ENCODE results near the gene LGALS3BP.

LGALS3BP gene, protein sequence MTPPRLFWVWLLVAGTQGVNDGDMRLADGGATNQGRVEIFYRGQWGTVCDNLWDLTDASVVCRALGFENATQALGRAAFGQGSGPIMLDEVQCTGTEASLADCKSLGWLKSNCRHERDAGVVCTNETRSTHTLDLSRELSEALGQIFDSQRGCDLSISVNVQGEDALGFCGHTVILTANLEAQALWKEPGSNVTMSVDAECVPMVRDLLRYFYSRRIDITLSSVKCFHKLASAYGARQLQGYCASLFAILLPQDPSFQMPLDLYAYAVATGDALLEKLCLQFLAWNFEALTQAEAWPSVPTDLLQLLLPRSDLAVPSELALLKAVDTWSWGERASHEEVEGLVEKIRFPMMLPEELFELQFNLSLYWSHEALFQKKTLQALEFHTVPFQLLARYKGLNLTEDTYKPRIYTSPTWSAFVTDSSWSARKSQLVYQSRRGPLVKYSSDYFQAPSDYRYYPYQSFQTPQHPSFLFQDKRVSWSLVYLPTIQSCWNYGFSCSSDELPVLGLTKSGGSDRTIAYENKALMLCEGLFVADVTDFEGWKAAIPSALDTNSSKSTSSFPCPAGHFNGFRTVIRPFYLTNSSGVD

DNA sequence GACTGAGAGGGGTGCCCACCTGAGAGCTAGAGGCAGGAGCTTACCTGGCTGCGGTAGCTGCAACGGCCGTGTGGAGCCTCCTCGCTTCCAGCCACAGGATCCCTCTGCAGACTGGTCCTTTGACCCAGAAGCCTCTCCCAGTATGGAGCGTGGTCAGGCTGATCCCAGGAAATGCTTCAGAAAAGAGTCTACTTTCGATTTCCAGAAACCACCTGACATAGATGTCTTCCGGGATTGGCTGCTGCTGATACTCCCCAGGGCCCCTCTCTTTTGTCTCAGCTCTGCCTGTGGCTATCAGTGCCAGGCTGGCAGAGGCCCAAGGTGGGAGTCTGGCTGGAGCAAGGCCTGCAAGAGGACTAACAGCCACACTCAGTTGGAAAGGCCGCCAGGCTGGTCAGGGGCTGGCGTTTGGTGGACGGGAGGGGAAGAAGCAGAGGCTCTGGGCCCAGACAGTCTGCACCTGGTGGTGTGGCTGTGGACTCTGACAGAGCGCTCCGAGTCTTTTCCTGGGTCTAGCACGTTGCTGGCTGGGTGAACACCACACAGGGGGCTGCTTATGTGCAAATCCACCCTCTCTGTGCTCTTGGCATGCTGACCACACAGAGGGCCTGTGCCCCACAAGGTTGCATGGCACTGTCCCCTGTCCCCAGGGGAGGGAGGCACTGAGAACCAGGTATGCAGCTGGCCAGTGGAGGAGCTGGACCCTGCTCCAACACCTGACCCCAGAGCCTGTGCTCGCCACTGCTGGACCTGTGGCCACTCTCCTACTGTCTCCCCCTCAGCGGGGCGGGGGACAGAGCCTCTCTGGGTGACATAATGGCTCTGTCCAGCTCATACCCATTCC, at the start of gene LGALS3BP:
Gene LGALS3BP (minus strand): TSS at position 144 of the 844 bp plus-strand sequence. CDS start 2,732 bp downstream, outside the sequence.
- TF ChIP-seq SUZ12 (IDR thresholded peaks at IDR 0.05; ENCODE audit: extremely low read depth, insufficient read depth, insufficient read length) (no peak), YY1 (IDR thresholded peaks at IDR 0.05; ENCODE audit: insufficient read depth, insufficient read length) (no peak), ZNF274 (IDR thresholded peaks at IDR 0.05; ENCODE audit: low read depth, low read length) (no peak)
- Histone ChIP-seq H3K36me3 (ENCODE audit: insufficient read depth, insufficient read length, low read length) (peaks cover 12% of the 10 kb centered on the region), H3K9ac (ENCODE audit: insufficient read length, low read depth) (peak within 1 kb of the TSS; percentile 70), H3K4me1 (ENCODE audit: insufficient read depth, insufficient read length) (peaks cover 43% of the 10 kb centered on the region), H3K9me3 (ENCODE audit: insufficient read depth, low read length) (no peaks in the 10 kb centered on the region), H3K27me3 (ENCODE audit: insufficient read depth, insufficient read length) (no peaks in the 10 kb centered on the region), H3K4me3 (ENCODE audit: insufficient read length, low read depth) (peak within 1 kb of the TSS; percentile 30)
- no peak for DNase-seq (ENCODE audit: low read depth, low spot score)

DNA sequence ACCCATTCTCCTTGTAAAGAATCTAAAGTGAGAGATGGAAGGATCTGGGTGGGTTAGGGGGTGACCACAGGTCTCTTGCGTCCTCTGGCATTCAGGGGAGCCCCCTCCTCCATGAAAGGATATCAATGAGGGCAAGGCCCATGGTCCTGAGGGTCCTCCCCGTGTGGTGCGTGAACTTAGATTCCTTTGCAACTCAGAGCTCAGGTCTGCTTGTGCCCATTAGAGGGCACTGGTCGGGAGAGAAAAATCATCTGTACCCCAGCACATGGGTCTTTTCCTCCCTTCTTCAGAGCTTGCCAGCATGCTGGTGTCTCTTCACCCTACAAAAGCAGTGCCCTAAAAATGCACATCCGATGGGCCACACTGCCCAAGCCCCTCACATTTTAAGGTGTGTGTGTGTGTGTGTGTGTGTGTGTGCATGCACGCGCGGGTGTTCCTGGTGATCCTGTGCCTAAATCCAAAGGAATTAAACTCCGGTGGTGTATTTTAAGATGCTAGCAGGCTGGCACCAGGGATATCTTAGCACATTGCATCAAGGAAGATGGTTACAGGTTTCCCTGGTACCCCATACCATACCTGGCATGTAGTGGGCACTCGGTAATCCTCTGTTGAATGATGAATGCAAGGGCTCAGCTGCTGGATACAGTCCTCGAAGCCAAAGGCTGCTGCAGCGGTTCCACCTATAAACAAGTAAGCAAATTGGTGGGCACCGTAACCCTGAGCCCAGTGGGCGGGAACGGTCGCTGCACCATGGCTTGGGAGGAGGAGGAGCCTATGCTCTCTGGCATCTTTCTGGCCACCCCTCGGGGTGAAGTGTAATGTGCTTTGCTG, 49.0 kb upstream of the LGALS3BP start:
- TF ChIP-seq ZNF274 (IDR thresholded peaks at IDR 0.05; ENCODE audit: low read depth, low read length) = no peak
- TF ChIP-seq YY1 (IDR thresholded peaks at IDR 0.05; ENCODE audit: insufficient read depth, insufficient read length) = no peak
- no peak for TF ChIP-seq SUZ12 (IDR thresholded peaks at IDR 0.05; ENCODE audit: extremely low read depth, insufficient read depth, insufficient read length)
- H3K4me3 ChIP-seq (ENCODE audit: insufficient read length, low read depth) = no peak overlapping the region
- no peaks in the 10 kb centered on the region for H3K9me3 ChIP-seq (ENCODE audit: insufficient read depth, low read length)
- H3K4me1 ChIP-seq (ENCODE audit: insufficient read depth, insufficient read length) = peaks cover 26% of the 10 kb centered on the region
- no peak for DNase-seq (ENCODE audit: low read depth, low spot score)
- H3K9ac ChIP-seq (ENCODE audit: insufficient read length, low read depth) = no peak overlapping the region
- no peaks in the 10 kb centered on the region for H3K36me3 ChIP-seq (ENCODE audit: insufficient read depth, insufficient read length, low read length)
- peaks cover 35% of the 10 kb centered on the region for H3K27me3 ChIP-seq (ENCODE audit: insufficient read depth, insufficient read length)

DNA sequence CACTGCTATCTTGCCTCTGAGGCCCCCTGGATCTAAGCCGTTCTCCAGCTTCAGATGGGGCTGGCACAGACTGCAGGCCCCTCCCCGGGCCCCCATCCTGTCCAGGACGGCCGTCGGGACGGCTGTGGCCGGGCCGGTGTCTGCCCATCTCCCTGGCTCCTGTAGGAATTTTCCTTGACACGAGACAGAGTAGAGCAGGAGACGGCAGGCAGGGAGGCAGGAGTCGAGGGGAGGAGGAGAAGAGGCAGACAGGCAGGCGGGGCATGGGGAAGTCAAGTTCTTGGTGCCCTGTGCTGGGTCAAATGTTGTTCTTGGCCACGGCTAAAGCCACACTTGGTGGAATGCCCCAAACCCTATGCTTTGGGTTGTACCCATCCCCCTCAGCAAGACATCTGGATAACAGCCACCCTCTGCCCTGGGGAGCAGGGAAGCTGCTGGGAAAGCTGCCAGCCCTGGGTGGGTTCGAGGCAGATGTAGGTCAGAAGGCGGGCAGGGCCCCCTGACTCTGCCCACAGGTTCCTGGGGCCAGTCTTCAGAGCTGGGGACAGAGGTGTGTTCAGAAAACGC, 48.3 kb upstream of the LGALS3BP start:
- no peak for DNase-seq (ENCODE audit: low read depth, low spot score)
- Histone ChIP-seq H3K4me1 (ENCODE audit: insufficient read depth, insufficient read length) (peaks cover 24% of the 10 kb centered on the region), H3K9ac (ENCODE audit: insufficient read length, low read depth) (peak overlapping the region; percentile 23), H3K27me3 (ENCODE audit: insufficient read depth, insufficient read length) (peaks cover 42% of the 10 kb centered on the region), H3K36me3 (ENCODE audit: insufficient read depth, insufficient read length, low read length) (no peaks in the 10 kb centered on the region), H3K4me3 (ENCODE audit: insufficient read length, low read depth) (no peak overlapping the region), H3K9me3 (ENCODE audit: insufficient read depth, low read length) (no peaks in the 10 kb centered on the region)
- TF ChIP-seq YY1 (IDR thresholded peaks at IDR 0.05; ENCODE audit: insufficient read depth, insufficient read length) (no peak), ZNF274 (IDR thresholded peaks at IDR 0.05; ENCODE audit: low read depth, low read length) (no peak), SUZ12 (IDR thresholded peaks at IDR 0.05; ENCODE audit: extremely low read depth, insufficient read depth, insufficient read length) (no peak)

DNA sequence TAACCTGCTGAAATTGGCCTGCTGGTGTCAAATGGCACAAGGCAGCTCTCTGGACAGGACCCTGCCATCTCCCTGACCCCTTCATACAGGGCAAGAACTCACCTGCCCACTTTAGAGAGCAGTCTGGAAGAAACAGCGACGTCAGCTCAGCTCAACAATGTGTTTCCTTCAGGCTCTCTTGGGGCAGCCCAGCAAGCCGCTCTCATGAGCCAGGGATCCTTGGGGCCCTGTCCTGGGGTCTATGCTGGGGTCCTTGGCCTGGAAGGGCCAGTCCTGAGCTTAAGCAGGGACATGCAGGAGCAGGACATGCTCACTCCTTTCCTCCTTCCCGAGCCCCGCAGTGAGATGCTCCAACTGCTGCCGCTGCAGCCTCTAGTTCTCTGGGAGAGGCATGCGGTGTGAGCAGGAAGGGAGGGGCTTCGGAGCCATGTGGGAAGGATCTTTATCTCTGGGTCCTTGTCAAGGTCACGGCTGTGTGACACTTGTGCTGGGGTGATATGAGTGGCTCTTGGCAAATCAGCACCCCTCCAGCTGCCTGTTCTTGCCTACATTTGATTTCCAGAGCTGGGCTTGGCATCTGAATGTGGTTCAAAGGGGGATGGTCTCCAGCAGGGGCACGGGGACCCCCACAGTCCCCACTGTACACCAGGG, 47.7 kb upstream of the LGALS3BP start:
- no peak overlapping the region for H3K4me3 ChIP-seq (ENCODE audit: insufficient read length, low read depth)
- H3K9ac ChIP-seq (ENCODE audit: insufficient read length, low read depth) = peak overlapping the region; percentile 46
- no peaks in the 10 kb centered on the region for H3K9me3 ChIP-seq (ENCODE audit: insufficient read depth, low read length)
- DNase-seq (ENCODE audit: low read depth, low spot score) = no peak
- peaks cover 27% of the 10 kb centered on the region for H3K4me1 ChIP-seq (ENCODE audit: insufficient read depth, insufficient read length)
- TF ChIP-seq ZNF274 (IDR thresholded peaks at IDR 0.05; ENCODE audit: low read depth, low read length) (no peak), YY1 (IDR thresholded peaks at IDR 0.05; ENCODE audit: insufficient read depth, insufficient read length) (no peak), SUZ12 (IDR thresholded peaks at IDR 0.05; ENCODE audit: extremely low read depth, insufficient read depth, insufficient read length) (no peak)
- no peaks in the 10 kb centered on the region for H3K36me3 ChIP-seq (ENCODE audit: insufficient read depth, insufficient read length, low read length)
- peaks cover 48% of the 10 kb centered on the region for H3K27me3 ChIP-seq (ENCODE audit: insufficient read depth, insufficient read length)

DNA sequence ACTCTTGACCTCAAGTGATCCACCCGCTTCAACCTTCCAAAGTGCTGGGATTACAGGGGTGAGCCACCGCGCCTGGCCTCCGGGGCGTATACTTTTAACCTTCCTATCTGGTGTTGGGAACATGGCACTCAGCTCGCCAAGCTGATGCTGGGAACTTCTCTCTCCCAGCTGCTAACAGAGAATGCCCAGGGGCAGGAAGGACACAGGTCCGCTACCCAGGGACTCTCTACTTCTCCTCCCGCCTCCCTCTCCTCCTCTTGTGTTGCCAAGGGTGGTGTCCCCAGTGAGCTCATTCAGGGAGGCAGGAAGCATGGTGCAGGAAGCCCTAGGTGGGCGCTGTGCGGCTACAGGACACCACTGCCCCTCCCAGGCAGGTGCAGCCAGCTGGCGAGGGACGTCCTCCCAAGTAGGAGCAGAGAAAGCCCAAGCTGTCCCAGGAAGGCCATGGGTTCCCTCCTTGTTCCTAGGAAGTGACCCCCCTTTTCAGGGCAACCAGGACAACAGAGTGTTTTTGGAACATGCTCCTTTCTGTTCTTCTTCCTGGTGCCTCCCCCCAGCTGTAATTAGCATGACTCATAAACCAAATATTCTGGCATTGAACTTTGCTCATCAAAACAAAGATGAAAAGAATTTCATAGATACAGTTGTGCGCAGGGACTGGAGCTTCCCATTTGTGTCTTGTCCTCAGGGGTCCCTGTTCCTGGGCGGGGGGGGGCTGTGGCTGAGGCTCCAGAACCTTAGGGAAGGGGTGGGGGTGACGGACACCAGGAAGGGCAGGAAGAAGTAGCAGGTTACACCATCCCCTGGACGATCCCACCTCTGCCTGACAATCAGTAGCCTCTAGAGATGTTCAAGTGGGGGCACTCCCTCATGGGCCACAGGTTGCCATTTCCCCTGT, 46.9 kb upstream of the LGALS3BP start:
- DNase-seq (ENCODE audit: low read depth, low spot score) = no peak
- peaks cover 27% of the 10 kb centered on the region for H3K4me1 ChIP-seq (ENCODE audit: insufficient read depth, insufficient read length)
- H3K36me3 ChIP-seq (ENCODE audit: insufficient read depth, insufficient read length, low read length) = no peaks in the 10 kb centered on the region
- no peak overlapping the region for H3K4me3 ChIP-seq (ENCODE audit: insufficient read length, low read depth)
- no peak overlapping the region for H3K9ac ChIP-seq (ENCODE audit: insufficient read length, low read depth)
- TF ChIP-seq SUZ12 (IDR thresholded peaks at IDR 0.05; ENCODE audit: extremely low read depth, insufficient read depth, insufficient read length) = no peak
- no peak for TF ChIP-seq ZNF274 (IDR thresholded peaks at IDR 0.05; ENCODE audit: low read depth, low read length)
- no peak for TF ChIP-seq YY1 (IDR thresholded peaks at IDR 0.05; ENCODE audit: insufficient read depth, insufficient read length)
- H3K27me3 ChIP-seq (ENCODE audit: insufficient read depth, insufficient read length) = peaks cover 49% of the 10 kb centered on the region
- no peaks in the 10 kb centered on the region for H3K9me3 ChIP-seq (ENCODE audit: insufficient read depth, low read length)

All from NT2/D1 (cell line).